BJ (cell line): ENCODE results near the gene CHD1. TPM values are rescaled to one million over a fixed set of nuclear protein-coding genes. Genes with fewer than 3 reads are reported as not detected.

ENCODE experiments used
- CTCF ChIA-PET: fragments of 350-600 bp; formaldehyde crosslinking; extraction: SDS; loops from one replicate; lab custom pipeline; 2021; ENCODE audit warnings: antibody characterized with exemption, inconsistent platforms; lab: Yijun Ruan, JAX
- POLR2A ChIA-PET: fragments of 300-600 bp; sonication (Branson Sonifier 250); formaldehyde crosslinking; extraction: SDS; loops from one replicate; lab custom pipeline; 2021; ENCODE audit warnings: antibody characterized with exemption; lab: Charles Lee
- DNase-seq: peaks from one replicate; pipeline ENCODE4 v3.0.0-alpha.2; 2011; ENCODE audit warnings: low read depth
- H3K27me3 ChIP-seq: 2 replicates; pipeline ENCODE4 v1.6.0; 2011; ENCODE audit warnings: low read length; ENCODE audit not compliant: control insufficient read depth, insufficient read depth
- H3K36me3 ChIP-seq: 2 replicates; pipeline ENCODE4 v1.5.1; 2011; ENCODE audit warnings: low read length; ENCODE audit not compliant: control insufficient read depth, insufficient read depth
- H3K4me3 ChIP-seq: 2 replicates; pipeline ENCODE4 v1.5.1; 2011; ENCODE audit warnings: low read depth, mild to moderate bottlenecking, control low read depth, low read length
- CTCF ChIP-seq: IDR thresholded peaks from 2 replicates; pipeline ENCODE4 v1.5.1; 2011; ENCODE audit warnings: low read depth, mild to moderate bottlenecking, control low read depth, inconsistent platforms, low read length, moderate library complexity; ENCODE audit not compliant: insufficient read depth
- polyA plus RNA-seq: library from polyadenylated mRNA; depleted of rRNA; stranded (reverse); fragments of >200 nt; gene quantifications from 2 replicates; pipeline ENCODE4 v1.2.3, GENCODE V29; 2011

Gene CHD1
- polyA plus RNA-seq, 1 experiment = 6.5 TPM

GRCh38 chr5:98969400-98969799, 40.6 kb upstream of the CHD1 start:
- H3K4me3 ChIP-seq = no peak overlapping the region
- H3K27me3 ChIP-seq = no peaks in the 10 kb centered on the region
- TF ChIP-seq CTCF = no peak
- ChIA-PET POLR2A (no interaction called here), CTCF (interaction anchor here (0.7 kb wide), 1 partner anchor 22 kb away, joined by 4 read pairs; no protein-coding TSS in a partner anchor)
- DNase-seq = no peak
- H3K36me3 ChIP-seq = no peaks in the 10 kb centered on the region

- Histone ChIP-seq H3K36me3 (no peaks in the 10 kb centered on the region), H3K27me3 (no peaks in the 10 kb centered on the region), H3K4me3 (no peak overlapping the region)
- CTCF ChIA-PET = interaction anchor here (1.3 kb wide), 1 partner anchor 64 kb away, joined by 3 read pairs; no protein-coding TSS in a partner anchor
- POLR2A ChIA-PET = no interaction called here
- no peak for DNase-seq
- TF ChIP-seq CTCF = no peak
Measured at GRCh38 chr5:98968056-98968564, 39.3 kb upstream of the CHD1 start.

GRCh38 chr5:98965226-98965625, 36.4 kb upstream of the CHD1 start:
- Histone ChIP-seq H3K27me3 (no peaks in the 10 kb centered on the region), H3K4me3 (no peak overlapping the region), H3K36me3 (no peaks in the 10 kb centered on the region)
- DNase-seq = no peak
- ChIA-PET POLR2A (no interaction called here), CTCF (interaction anchor here (0.6 to 1.4 kb wide), 2 partner anchors 14 to 95 kb away, joined by 3 read pairs; no protein-coding TSS in a partner anchor)
- no peak for TF ChIP-seq CTCF

GRCh38 chr5:98964621-98965020, 35.8 kb upstream of the CHD1 start:
- TF ChIP-seq CTCF = no peak
- no peak for DNase-seq
- Histone ChIP-seq H3K4me3 (no peak overlapping the region), H3K36me3 (no peaks in the 10 kb centered on the region), H3K27me3 (no peaks in the 10 kb centered on the region)
- CTCF ChIA-PET = interaction anchor here (1.4 kb wide), 1 partner anchor 96 kb away, joined by 3 read pairs; no protein-coding TSS in a partner anchor
- POLR2A ChIA-PET = no interaction called here

GRCh38 chr5:98963019-98963418, 34.2 kb upstream of the CHD1 start:
- no peak for DNase-seq
- no peaks in the 10 kb centered on the region for H3K27me3 ChIP-seq
- ChIA-PET POLR2A (no interaction called here), CTCF (interaction anchor here (1.2 kb wide), 1 partner anchor 14 kb away, joined by 3 read pairs; no protein-coding TSS in a partner anchor)
- no peaks in the 10 kb centered on the region for H3K36me3 ChIP-seq
- H3K4me3 ChIP-seq = no peak overlapping the region
- no peak for TF ChIP-seq CTCF
